Stimulated activated memory B cell treated with anti-CD40 and anti-IgM and Interleukin-4, amounts not matched to agents 10 μg/mL and 1 μg/mL and 100 μg/mL, for 72 hours (primary cell): Measurements from ENCODE around the gene ABCD3.

ENCODE experiments used
- ATAC-seq: fragments of 150-1000 bp; cut with Tn5 transposase; 2 replicates; pipeline ENCODE4 v1.10.0; 2021
- H3K27ac Mint-ChIP-seq: one replicate; pipeline ENCODE4 v1.8.0; 2022; ENCODE audit warnings: mild to moderate bottlenecking, mixed read lengths
- H3K27me3 Mint-ChIP-seq: one replicate; pipeline ENCODE4 v1.8.0; 2022; ENCODE audit warnings: mixed read lengths
- H3K36me3 Mint-ChIP-seq: one replicate; pipeline ENCODE4 v1.8.0; 2022; ENCODE audit warnings: mixed read lengths
- H3K4me1 Mint-ChIP-seq: one replicate; pipeline ENCODE4 v1.8.0; 2022; ENCODE audit warnings: mixed read lengths
- H3K4me3 Mint-ChIP-seq: one replicate; pipeline ENCODE4 v1.8.0; 2022; ENCODE audit warnings: mild to moderate bottlenecking, moderate library complexity, mixed read lengths
- H3K9me3 Mint-ChIP-seq: one replicate; pipeline ENCODE4 v1.8.0; 2022; ENCODE audit warnings: mixed read lengths

Gene ABCD3

GRCh38 chr1:94468708-94469107 lies 50.5 kb downstream of the ABCD3 start:
- H3K9me3 Mint-ChIP-seq: no peaks in the 10 kb centered on the region
- H3K36me3 Mint-ChIP-seq: peaks cover 46% of the 10 kb centered on the region
- H3K27me3 Mint-ChIP-seq: no peaks in the 10 kb centered on the region
- peaks cover 4% of the 10 kb centered on the region for H3K4me1 Mint-ChIP-seq
- no peak for ATAC-seq
- no peak overlapping the region for H3K27ac Mint-ChIP-seq
- no peak overlapping the region for H3K4me3 Mint-ChIP-seq

- H3K36me3 Mint-ChIP-seq: peaks cover 30% of the 10 kb centered on the region
- no peak overlapping the region for H3K27ac Mint-ChIP-seq
- H3K9me3 Mint-ChIP-seq: no peaks in the 10 kb centered on the region
- H3K4me3 Mint-ChIP-seq: no peak overlapping the region
- no peaks in the 10 kb centered on the region for H3K27me3 Mint-ChIP-seq
- H3K4me1 Mint-ChIP-seq: no peaks in the 10 kb centered on the region
- no peak for ATAC-seq
Measured at GRCh38 chr1:94471271-94471670, 53.1 kb downstream of the ABCD3 start.

- ATAC-seq: no peak
- Mint-ChIP-seq H3K36me3 (peaks cover 26% of the 10 kb centered on the region), H3K27me3 (no peaks in the 10 kb centered on the region), H3K27ac (no peak overlapping the region), H3K4me3 (no peak overlapping the region), H3K4me1 (no peaks in the 10 kb centered on the region), H3K9me3 (no peaks in the 10 kb centered on the region)
Measured at GRCh38 chr1:94475232-94475631, 57.0 kb downstream of the ABCD3 start.

GRCh38 chr1:94479682-94480081 lies 61.5 kb downstream of the ABCD3 start:
- no peak overlapping the region for H3K4me3 Mint-ChIP-seq
- H3K4me1 Mint-ChIP-seq: no peaks in the 10 kb centered on the region
- peaks cover 46% of the 10 kb centered on the region for H3K36me3 Mint-ChIP-seq
- no peak for ATAC-seq
- H3K9me3 Mint-ChIP-seq: no peaks in the 10 kb centered on the region
- H3K27me3 Mint-ChIP-seq: no peaks in the 10 kb centered on the region
- H3K27ac Mint-ChIP-seq: no peak overlapping the region

- H3K36me3 Mint-ChIP-seq: peaks cover 43% of the 10 kb centered on the region
- no peak overlapping the region for H3K4me3 Mint-ChIP-seq
- H3K9me3 Mint-ChIP-seq: no peaks in the 10 kb centered on the region
- H3K27me3 Mint-ChIP-seq: no peaks in the 10 kb centered on the region
- H3K27ac Mint-ChIP-seq: no peak overlapping the region
- peak; percentile 74 for ATAC-seq
- no peaks in the 10 kb centered on the region for H3K4me1 Mint-ChIP-seq
Measured at GRCh38 chr1:94481473-94481933, 63.3 kb downstream of the ABCD3 start.

- Mint-ChIP-seq H3K9me3 (no peaks in the 10 kb centered on the region), H3K27ac (no peak overlapping the region), H3K4me3 (no peak overlapping the region), H3K27me3 (no peaks in the 10 kb centered on the region), H3K4me1 (no peaks in the 10 kb centered on the region), H3K36me3 (peaks cover 47% of the 10 kb centered on the region)
- ATAC-seq: no peak
Measured at GRCh38 chr1:94486990-94487389, 68.8 kb downstream of the ABCD3 start.

- H3K36me3 Mint-ChIP-seq: peaks cover 48% of the 10 kb centered on the region
- H3K27me3 Mint-ChIP-seq: no peaks in the 10 kb centered on the region
- no peaks in the 10 kb centered on the region for H3K4me1 Mint-ChIP-seq
Measured at GRCh38 chr1:94490556-94490955, 72.4 kb downstream of the ABCD3 start.

GRCh38 chr1:94496076-94496755 lies 78.0 kb downstream of the ABCD3 start:
- no peaks in the 10 kb centered on the region for H3K27me3 Mint-ChIP-seq
- ATAC-seq: no peak
- H3K36me3 Mint-ChIP-seq: peaks cover 52% of the 10 kb centered on the region
- no peaks in the 10 kb centered on the region for H3K4me1 Mint-ChIP-seq
- H3K27ac Mint-ChIP-seq: no peak overlapping the region
- no peak overlapping the region for H3K4me3 Mint-ChIP-seq
- peaks cover 2% of the 10 kb centered on the region for H3K9me3 Mint-ChIP-seq

More at GRCh38 chr1:94490556-94490955, 72.4 kb downstream of the ABCD3 start:
- no peak for ATAC-seq
- H3K27ac Mint-ChIP-seq: no peak overlapping the region
- no peaks in the 10 kb centered on the region for H3K9me3 Mint-ChIP-seq
- no peak overlapping the region for H3K4me3 Mint-ChIP-seq

GRCh38 chr1:94501426-94501825 lies 83.2 kb downstream of the ABCD3 start:
- Mint-ChIP-seq H3K27me3 (no peaks in the 10 kb centered on the region), H3K9me3 (peaks cover 2% of the 10 kb centered on the region), H3K4me3 (no peak overlapping the region), H3K27ac (no peak overlapping the region), H3K4me1 (peaks cover 5% of the 10 kb centered on the region), H3K36me3 (peaks cover 65% of the 10 kb centered on the region)
- ATAC-seq: no peak

- Mint-ChIP-seq H3K9me3 (peaks cover 2% of the 10 kb centered on the region), H3K4me3 (no peak overlapping the region), H3K4me1 (peaks cover 5% of the 10 kb centered on the region), H3K27ac (no peak overlapping the region), H3K36me3 (peaks cover 66% of the 10 kb centered on the region), H3K27me3 (no peaks in the 10 kb centered on the region)
- ATAC-seq: no peak
Measured at GRCh38 chr1:94501935-94502334, 83.7 kb downstream of the ABCD3 start.

GRCh38 chr1:94503153-94503552 lies 85.0 kb downstream of the ABCD3 start:
- no peaks in the 10 kb centered on the region for H3K9me3 Mint-ChIP-seq
- no peaks in the 10 kb centered on the region for H3K27me3 Mint-ChIP-seq
- peaks cover 5% of the 10 kb centered on the region for H3K4me1 Mint-ChIP-seq
- peaks cover 62% of the 10 kb centered on the region for H3K36me3 Mint-ChIP-seq
- no peak overlapping the region for H3K4me3 Mint-ChIP-seq
- no peak for ATAC-seq
- H3K27ac Mint-ChIP-seq: no peak overlapping the region

- Mint-ChIP-seq H3K9me3 (no peaks in the 10 kb centered on the region), H3K4me1 (peaks cover 5% of the 10 kb centered on the region), H3K27me3 (no peaks in the 10 kb centered on the region), H3K36me3 (peaks cover 63% of the 10 kb centered on the region), H3K4me3 (no peak overlapping the region), H3K27ac (no peak overlapping the region)
- ATAC-seq: no peak
Measured at GRCh38 chr1:94504601-94505000, 86.4 kb downstream of the ABCD3 start.

GRCh38 chr1:94512816-94513215 lies 94.6 kb downstream of the ABCD3 start:
- no peaks in the 10 kb centered on the region for H3K9me3 Mint-ChIP-seq
- H3K4me3 Mint-ChIP-seq: no peak overlapping the region
- H3K36me3 Mint-ChIP-seq: peaks cover 43% of the 10 kb centered on the region
- no peaks in the 10 kb centered on the region for H3K4me1 Mint-ChIP-seq
- H3K27ac Mint-ChIP-seq: no peak overlapping the region
- no peaks in the 10 kb centered on the region for H3K27me3 Mint-ChIP-seq
- no peak for ATAC-seq

GRCh38 chr1:94514095-94514727 lies 96.0 kb downstream of the ABCD3 start:
- H3K36me3 Mint-ChIP-seq: peaks cover 32% of the 10 kb centered on the region
- ATAC-seq: no peak
- H3K4me3 Mint-ChIP-seq: no peak overlapping the region
- H3K27me3 Mint-ChIP-seq: no peaks in the 10 kb centered on the region
- H3K9me3 Mint-ChIP-seq: no peaks in the 10 kb centered on the region
- H3K27ac Mint-ChIP-seq: no peak overlapping the region
- H3K4me1 Mint-ChIP-seq: no peaks in the 10 kb centered on the region

- H3K27ac Mint-ChIP-seq: no peak overlapping the region
- H3K36me3 Mint-ChIP-seq: peaks cover 21% of the 10 kb centered on the region
- no peaks in the 10 kb centered on the region for H3K27me3 Mint-ChIP-seq
- no peak for ATAC-seq
- no peaks in the 10 kb centered on the region for H3K9me3 Mint-ChIP-seq
- H3K4me1 Mint-ChIP-seq: no peaks in the 10 kb centered on the region
- H3K4me3 Mint-ChIP-seq: no peak overlapping the region
Measured at GRCh38 chr1:94515296-94515947, 97.2 kb downstream of the ABCD3 start.

- Mint-ChIP-seq H3K4me3 (no peak overlapping the region), H3K4me1 (no peaks in the 10 kb centered on the region), H3K9me3 (no peaks in the 10 kb centered on the region), H3K27me3 (no peaks in the 10 kb centered on the region), H3K27ac (no peak overlapping the region), H3K36me3 (peaks cover 6% of the 10 kb centered on the region)
- no peak for ATAC-seq
Measured at GRCh38 chr1:94519351-94519750, 101.2 kb downstream of the ABCD3 start.
